Fibroblast of peridontal ligament (primary cell): Measurements from ENCODE around the gene SNX1.
"Not testable (repeated sequence)": the region's sequence is repeated elsewhere in the genome, so short reads cannot be mapped to it uniquely, and the experiment has no call there.

Source experiments
- DNase-seq: peaks from one replicate; pipeline ENCODE4 v3.0.0-alpha.2; 2010; ENCODE audit errors: extremely low read depth

Gene SNX1, protein sequence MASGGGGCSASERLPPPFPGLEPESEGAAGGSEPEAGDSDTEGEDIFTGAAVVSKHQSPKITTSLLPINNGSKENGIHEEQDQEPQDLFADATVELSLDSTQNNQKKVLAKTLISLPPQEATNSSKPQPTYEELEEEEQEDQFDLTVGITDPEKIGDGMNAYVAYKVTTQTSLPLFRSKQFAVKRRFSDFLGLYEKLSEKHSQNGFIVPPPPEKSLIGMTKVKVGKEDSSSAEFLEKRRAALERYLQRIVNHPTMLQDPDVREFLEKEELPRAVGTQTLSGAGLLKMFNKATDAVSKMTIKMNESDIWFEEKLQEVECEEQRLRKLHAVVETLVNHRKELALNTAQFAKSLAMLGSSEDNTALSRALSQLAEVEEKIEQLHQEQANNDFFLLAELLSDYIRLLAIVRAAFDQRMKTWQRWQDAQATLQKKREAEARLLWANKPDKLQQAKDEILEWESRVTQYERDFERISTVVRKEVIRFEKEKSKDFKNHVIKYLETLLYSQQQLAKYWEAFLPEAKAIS

GRCh38 chr15:64095795-64096667, at the start of gene SNX1:
Gene SNX1 (plus strand): TSS chr15:64095982. CDS start chr15:64096014, 32 bp downstream.
- DNase-seq, result peak; percentile 92

DNA sequence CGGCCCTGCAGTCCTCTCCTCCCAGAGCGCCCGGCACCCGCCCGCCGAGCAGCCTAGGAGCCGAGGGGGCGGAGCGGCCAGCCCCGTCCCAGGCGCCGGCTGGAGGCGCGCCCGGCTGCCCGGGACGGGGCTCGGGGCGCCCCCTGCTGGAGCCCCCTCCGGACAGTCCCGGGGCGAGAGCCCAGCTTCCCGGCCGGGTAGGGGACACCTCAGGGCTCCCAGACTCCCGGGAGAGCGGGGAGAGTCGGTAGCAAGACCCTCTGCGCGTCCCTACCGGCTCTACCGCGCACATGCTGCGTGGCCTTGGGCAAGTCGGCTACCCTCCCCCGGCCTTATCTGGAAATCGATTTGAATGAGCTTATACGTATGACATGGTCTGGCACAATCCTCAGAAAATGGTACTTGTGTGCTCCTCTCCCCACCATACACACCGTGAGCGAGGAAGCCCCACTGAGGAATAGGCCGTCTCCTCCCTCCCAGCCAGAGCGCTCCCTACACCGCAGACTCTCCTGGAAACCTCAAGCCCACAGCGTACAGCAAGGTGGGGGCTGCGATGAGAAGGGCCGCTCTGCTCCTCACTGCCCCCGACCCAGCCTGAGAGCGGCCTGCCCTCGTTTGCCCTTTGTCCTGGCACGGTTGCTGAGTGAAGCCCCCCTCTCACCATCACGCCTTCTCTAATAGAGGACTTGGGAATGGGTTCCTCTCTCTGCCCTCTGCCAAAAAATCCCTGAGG, 49.2 kb upstream of the SNX1 start, which contains the start of gene DAPK2:
Gene DAPK2 (minus strand): TSS at position 65 of the 733 bp plus-strand sequence. CDS start 6,224 bp downstream, outside the sequence.
- DNase-seq, result peak; percentile 38

GRCh38 chr15:64048781-64049460, 46.9 kb upstream of the SNX1 start:
- no peak for DNase-seq

GRCh38 chr15:64050281-64051092, 45.3 kb upstream of the SNX1 start:
- no peak for DNase-seq

- no peak for DNase-seq
These were observed 44.7 kb upstream of the SNX1 start for GRCh38 chr15:64051093-64051402.

GRCh38 chr15:64051407-64052259, 44.1 kb upstream of the SNX1 start:
- DNase-seq, result peak; percentile 28

DNA sequence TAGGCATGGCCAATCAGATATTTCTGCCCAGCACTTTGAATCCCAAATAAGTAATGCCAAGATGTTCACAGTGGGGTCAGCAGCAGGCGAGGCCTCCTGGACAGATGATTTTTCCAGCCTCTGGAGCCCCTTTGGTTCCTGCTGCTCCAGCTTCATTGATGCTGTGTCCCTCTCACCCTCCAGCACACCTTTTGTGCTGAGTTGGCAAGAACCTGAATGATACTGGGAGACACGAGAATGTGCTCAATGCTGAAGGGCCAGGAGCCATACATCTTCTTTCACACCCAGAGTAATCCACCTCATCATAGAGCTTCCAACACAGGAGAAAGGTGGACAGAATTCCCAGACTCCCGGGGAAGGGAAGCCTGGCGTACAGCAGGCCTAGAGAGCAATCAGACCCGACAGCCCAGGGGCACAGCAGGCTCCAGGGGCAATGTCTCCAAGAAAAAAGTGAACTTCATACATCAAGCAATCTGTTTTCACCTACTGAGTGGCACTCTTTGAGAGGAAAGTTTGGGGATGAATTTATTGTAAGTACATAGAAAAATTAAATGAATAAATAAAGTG, 42.8 kb upstream of the SNX1 start:
- DNase-seq, result no peak

DNA sequence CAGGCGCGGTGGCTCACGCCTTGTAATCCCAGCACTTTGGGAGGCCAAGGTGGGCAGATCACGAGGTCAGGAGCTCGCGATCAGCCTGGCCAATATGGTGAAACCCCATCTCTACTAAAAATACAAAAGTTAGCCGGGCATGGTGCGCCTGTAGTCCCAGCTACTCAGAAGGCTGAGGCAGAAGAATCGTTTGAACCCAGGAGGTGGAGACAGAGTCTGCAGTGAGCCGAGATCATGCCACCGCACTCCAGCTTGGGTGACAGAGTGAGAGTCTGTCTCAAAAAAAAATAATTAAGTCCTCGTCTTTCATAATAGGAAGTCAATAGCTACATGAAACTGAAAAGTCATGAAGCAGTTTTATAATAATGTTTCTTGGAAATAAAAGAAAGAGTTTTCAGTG, 42.1 kb upstream of the SNX1 start:
- not testable (repeated sequence) for DNase-seq

GRCh38 chr15:64058279-64058678, 37.5 kb upstream of the SNX1 start:
- no peak for DNase-seq

GRCh38 chr15:64059104-64059503, 36.7 kb upstream of the SNX1 start:
- DNase-seq, result not testable (repeated sequence)

- DNase-seq, result no peak
These were observed 35.1 kb upstream of the SNX1 start for GRCh38 chr15:64060716-64061115.

DNA sequence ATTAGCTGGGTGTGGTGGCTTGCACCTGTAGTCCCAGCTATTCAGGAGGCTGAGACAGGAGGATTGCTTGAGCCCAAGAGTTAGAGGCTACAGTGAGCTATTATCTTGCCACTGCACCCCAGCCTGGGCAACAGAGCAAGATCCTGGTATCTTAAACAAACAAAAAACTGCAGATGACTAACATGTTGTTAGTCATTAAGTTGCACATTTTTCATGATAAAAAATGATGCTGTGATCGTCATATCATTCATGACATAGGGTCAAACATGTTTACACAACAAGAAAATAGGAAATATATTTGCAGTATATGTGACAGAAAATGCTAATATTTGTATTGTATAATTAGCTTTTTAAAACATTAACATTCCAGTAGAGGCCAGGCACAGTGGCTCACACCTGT, 29.3 kb upstream of the SNX1 start:
- no peak for DNase-seq

- peak; percentile 70 for DNase-seq
These were observed 28.2 kb upstream of the SNX1 start for GRCh38 chr15:64067564-64068030.

DNA sequence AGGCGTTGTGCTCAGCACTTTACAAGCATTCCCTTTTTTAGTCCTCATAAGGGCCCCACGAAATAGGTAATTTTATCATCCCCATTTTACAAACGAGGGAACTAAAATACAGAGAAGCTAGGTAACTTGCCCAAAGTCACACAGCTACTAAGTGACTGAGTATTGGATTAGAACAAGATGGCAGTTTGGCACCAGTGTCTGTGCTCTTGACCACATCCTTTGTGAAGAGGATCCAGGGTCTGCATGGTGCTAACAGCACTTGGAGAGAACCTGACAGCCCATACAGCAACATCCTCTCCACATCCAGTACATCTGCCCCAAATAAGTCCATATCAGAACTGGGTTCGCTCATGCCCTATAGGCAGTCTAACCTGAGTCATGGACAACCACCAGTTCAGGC, 27.6 kb upstream of the SNX1 start:
- no peak for DNase-seq

DNA sequence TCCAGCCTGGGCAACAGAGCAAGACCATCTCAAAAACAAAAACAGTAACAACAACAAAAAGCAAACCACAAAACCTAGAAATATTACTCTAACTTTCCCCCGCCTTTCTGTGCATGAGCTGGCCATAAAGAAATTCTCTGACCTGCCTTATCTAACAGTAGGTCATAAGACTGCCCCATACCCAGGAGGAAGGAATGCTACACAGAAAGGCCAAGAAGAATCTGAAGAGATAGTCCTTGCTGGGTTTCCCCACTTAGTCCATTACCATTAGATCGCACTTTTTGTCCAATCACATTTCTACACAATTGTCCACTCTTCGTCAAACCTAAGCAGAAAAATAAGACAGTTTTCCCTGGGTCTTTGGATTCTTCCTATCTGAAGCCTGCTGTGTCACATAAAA, 25.7 kb upstream of the SNX1 start:
- DNase-seq, result no peak

DNA sequence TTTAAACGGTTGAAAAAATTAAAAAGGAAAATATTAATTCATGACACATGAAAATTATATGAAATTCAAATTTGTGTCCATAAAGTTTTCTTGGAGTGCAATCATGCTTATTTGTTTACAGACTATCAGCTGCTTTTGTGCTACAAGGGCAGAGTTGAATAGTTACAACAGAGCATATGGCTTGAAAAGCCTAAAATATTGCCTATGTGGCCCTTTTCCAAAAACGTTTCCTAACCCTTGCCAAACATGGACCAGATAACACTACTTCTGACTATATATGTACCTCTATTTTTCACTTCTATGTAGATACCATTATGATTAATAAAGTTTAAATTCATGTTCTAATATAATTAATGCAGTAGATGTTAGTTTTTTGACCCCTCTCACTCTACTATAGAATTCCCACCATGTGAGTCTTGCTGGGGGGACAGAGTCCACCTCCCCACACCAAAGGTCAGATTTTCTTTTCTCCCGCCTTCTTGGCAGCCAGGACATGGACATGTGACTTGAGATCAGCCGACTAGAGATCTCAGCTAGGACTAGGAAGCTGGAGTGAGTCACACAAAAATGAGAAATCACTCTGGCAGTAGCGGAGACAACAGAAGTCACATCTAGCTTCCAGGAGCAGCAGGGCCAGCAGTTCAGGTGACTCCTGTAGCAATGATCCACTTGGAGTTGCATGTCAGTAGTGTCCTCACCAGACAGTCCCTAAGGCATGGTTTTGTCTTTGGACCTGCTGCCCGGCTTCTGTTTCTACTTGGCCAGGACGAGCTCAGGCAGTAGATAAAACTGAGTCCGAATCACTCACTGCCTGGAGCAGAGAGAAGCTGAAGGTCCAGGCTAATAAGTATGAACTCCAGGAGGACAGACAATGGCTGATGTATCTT, 24.6 kb upstream of the SNX1 start:
- peak; percentile 81 for DNase-seq

GRCh38 chr15:64071931-64072765, 23.6 kb upstream of the SNX1 start:
- no peak for DNase-seq
